Dermis blood vessel endothelial cell (primary cell): ENCODE results near the gene KLHL17. TPM values are rescaled to one million over a fixed set of nuclear protein-coding genes. Genes with fewer than 3 reads are reported as not detected.
"Not testable (repeated sequence)": the region's sequence is repeated elsewhere in the genome, so short reads cannot be mapped to it uniquely, and the experiment has no call there.

Experiments
- DNase-seq: peaks from one replicate; pipeline ENCODE4 v3.0.0; 2010
- total RNA-seq: library from RNA; depleted of rRNA; stranded (reverse); fragments of >200 nt; gene quantifications from 2 replicates; pipeline ENCODE4 v1.2.3, GENCODE V29; 2014

The KLHL17 gene
- total RNA-seq, 1 donor from 2014 or later = 8.0 TPM

DNA sequence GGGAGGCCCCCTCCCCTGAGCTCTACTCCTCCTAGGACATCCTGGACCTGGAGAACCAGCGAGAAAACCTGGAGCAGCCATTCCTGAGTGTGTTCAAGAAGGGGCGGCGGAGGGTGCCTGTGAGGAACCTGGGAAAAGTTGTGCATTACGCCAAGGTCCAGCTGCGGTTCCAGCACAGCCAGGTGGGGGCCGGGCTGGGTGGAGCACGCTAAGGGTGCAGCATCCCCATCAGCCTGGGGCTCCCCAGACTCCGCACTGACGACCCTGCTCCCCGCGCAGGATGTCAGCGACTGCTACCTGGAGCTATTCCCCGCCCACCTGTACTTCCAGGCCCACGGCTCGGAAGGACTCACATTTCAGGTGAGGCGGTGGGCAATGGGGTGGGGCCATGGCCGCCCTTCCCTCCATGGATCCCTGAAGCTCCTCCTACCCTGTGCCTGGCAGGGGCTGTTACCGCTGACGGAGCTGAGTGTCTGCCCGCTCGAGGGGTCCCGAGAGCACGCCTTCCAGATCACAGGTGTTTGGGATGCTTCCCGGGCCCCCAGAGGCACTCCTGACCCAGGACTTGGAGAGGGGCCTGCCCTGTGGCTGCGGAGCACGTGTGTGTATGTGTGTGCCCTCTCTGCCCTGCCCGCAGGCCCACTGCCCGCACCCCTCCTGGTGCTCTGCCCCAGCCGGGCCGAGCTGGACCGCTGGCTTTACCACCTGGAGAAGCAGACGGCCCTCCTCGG is 10.0 kb downstream of the KLHL17 start:
- no peak for DNase-seq

DNA sequence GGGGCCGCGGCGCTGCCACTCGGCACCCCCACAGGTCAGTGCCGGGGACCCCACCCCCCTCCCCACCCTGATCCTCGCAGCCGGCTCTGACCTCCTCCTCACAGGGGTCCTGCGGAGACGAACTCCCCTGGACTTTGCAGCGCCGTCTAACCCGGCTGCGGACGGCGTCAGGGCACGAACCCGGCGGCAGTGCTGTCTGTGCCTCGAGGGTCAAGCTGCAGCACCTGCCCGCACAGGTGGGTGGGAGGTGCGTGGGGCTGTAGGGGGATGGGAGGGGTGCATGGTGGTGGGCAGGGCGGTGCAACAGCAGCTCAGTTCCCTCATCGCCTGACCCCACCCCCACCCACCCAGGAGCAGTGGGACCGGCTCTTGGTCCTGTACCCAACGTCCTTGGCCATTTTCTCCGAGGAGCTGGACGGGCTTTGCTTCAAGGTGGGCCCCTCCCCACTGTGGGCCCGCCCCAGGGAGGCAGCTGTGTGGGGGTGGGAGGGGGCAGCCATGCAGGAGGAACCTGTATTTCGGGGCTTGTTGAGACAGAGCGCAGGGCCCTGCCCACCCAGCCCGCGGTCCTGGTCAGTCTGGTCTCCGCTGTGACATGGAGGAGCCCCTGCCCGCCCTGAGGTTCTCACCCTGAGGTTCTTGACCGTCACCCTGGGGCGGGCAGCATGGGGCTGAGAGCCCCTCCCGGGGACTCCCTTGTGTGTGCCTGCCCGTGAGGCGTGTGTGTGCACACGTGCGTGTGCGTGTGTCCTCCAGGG is 10.8 kb downstream of the KLHL17 start:
- no peak for DNase-seq

DNA sequence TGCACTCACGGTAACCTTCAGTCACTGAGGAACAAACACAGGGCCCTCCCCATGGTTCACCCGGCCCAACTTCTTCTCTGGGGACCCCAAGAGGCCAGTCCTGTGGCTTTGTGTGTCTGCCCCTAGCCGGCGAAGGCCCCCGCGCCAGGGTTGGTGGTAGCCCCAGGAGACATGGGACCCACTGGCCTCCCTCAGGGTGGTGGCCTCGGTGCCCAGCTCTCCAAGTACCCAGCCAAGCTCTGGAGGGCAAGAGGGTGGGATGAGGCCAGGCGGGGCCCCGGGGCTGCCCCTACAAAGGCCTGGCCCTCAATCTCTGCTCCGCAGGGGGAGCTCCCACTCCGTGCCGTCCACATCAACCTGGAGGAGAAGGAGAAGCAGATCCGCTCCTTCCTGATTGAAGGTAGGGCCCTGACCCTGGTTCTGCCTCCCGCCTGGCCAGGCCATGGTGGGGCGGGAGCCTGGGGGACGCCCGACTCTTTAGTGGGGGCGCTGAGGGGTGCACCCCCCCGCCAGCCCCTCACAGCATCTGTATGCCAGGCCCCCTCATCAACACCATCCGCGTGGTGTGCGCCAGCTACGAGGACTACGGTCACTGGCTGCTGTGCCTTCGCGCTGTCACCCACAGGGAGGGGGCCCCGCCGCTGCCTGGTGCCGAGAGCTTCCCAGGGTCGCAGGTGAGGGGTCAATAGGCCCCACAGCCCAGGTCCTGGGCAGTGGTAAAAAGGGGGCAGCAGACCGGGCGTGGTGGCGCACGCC is 11.5 kb downstream of the KLHL17 start:
- DNase-seq = no peak

DNA sequence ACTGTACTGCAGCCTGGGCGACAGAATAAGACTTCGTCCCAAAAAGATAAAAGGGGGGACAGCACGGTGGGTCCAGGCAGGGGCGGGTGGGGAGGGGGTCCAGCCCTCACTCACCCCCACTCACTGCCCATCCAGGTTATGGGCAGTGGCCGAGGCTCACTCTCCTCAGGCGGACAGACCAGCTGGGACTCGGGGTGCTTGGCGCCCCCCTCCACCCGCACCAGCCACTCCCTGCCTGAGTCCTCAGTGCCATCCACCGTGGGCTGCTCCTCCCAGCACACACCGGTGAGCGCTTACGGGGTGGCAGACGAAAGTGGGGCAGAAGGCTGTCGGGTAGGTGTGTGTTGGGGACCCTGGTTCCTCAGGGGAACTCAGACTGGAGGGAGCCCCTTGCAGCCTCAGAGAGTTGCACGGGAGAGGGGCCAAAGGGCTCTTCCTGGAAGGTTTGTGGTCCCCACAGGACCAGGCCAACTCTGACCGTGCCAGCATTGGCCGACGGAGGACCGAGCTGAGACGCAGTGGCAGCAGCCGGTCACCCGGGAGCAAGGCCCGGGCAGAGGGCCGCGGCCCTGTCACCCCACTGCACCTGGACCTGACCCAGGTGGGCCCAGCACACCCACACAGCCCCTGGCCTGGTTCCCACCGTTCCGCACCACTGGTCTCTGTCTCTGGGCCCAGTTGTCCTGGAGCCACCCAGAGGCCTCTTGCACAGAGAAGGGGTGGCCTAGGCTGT is 12.5 kb downstream of the KLHL17 start:
- no peak for DNase-seq

DNA sequence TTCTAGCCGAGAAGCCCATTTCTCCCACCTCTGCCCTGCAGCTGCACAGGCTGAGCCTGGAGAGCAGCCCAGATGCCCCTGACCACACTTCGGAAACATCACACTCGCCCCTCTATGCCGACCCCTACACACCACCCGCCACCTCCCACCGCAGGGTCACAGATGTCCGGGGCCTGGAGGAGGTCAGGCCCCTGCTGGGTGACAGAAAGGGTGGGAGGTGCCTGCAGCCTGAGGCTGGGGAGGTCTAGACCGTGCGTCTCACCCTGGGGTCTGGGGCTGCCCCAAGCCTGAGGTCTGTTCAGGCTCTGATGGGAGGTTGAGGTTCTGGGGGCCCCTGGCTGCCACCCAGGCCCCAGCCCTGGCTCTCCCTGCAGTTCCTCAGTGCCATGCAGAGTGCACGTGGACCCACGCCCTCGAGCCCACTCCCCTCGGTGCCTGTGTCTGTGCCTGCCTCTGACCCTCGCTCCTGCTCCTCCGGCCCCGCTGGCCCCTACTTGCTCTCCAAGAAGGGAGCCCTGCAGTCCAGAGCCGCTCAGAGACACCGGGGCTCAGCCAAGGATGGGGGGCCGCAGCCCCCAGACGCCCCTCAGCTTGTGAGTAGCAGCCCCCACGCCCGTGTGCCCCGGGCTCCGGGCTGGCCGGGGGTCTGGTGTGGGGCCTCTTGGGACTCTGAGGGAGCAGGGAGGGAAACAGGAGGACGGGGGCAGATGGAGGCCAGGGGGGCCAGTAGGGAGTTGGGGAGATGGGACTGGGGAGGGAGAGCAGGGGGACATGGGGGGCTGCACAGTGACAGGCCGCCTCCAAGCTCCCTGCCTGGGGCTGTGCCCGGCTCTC is 13.3 kb downstream of the KLHL17 start:
- no peak for DNase-seq

DNA sequence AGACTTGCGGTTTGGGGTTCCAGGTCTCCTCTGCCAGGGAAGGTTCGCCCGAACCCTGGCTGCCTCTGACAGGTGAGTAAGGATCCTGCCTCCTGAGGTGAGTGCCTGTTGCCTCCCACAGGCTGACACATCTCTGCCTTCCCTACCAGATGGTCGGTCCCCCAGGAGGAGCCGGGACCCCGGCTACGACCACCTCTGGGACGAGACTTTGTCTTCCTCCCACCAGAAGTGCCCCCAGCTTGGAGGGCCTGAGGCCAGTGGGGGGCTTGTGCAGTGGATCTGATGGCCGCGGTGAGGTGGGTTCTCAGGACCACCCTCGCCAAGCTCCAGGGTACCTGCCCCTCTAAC is 13.9 kb downstream of the KLHL17 start:
- DNase-seq = no peak

DNA sequence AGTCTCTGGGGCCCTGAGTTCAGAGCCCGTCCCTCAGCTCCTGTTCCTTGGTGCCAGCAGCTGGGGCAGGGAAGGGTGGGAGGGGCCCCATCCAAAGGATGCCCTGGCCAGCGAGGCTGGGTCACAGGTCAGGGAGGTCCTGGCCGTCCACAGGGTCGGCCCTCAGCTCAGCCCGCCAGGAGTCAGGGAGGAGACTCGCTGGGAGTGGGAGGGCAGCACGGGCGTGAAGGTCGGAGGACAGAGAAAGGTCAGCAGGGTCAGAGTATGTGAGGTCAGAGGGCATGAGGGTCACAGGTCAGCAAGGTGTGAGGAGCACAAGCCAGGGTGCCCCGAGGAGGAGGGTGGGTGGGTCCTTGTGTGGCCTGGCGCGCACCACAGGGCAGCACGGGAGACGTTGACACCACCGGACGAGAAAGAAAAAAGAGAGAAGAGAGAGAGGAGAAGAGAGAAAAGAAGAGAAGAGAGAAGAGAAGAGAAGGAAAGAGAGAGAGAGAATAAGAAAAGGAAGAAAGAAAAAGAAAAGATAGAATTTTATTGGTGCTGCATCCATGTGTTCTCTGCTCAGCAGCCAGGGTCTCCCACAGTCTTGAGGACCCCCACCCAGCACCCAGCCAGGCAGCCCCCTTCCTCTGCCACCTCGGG is 14.4 kb downstream of the KLHL17 start:
- DNase-seq = no peak

DNA sequence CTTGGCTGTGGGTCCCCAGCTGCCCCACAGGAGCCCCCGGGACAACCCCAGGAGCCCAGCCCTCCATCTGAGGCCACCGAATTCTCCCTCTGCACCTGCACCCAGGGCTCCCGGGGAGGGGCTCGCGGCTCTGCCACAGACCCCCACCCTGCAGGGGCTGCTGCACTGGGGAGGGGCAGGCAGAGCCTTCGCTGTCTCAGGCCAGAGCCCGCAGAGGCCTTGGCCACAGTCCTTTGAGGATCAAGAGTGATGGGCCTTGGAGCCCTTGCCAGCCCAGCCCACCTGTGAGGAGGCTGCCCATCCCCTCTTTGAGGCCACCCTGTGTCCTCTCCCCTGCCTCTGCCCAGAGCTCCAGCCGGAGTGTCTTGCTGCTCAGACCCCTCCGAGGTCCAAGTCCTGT is 15.0 kb downstream of the KLHL17 start:
- DNase-seq = no peak

DNA sequence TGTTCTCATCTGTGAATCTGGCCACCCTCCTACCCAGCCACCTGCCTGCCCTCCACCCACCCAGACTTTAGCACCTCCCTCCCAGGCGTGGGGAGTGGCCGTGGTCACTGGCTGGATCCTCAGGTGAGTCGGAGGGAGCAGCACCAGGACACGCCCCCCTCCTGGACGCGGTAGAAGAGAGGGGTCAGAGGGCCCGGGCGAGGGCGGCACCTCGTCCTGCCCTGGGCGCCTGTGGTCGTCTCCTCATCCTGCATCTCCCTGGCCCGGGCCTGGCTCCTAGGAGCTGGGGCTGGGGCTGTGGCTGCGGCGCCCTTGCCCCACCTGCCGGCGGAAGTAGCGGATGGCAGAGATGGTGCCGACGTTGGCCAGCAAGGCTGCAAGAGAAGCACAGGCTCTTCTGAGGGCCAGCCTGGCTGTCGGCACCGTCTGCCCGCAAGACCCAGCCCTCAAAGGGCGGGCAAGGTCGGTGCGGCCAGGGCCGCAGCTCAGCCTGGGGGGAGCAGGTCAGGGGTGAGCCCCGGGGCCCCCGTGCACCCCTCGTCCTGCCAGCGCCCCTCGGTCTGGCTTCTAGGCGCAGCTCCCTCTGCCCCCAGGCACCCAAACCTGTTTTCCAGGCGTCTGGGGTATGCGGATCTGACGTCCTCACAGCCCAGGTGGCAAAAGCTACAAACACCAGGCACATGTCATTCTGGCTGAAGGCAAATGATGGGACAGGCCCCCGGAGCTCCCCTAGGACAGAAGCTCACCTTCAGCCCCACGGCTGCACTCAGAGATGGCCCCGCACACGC is 15.7 kb downstream of the KLHL17 start:
- DNase-seq = peak; percentile 40

DNA sequence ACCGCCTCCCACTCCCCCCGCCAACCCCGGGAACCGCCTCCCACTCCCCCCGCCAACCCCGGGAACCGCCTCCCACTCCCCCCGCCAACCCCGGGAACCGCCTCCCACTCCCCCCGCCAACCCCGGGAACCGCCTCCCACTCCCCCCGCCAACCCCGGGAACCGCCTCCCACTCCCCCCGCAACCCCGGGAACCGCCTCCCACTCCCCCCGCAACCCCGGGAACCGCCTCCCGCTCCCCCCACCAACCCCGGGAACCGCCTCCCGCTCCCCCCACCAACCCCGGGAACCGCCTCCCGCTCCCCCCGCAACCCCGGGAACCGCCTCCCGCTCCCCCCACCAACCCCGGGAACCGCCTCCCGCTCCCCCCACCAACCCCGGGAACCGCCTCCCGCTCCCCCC is 16.4 kb downstream of the KLHL17 start:
- DNase-seq = not testable (repeated sequence)

DNA sequence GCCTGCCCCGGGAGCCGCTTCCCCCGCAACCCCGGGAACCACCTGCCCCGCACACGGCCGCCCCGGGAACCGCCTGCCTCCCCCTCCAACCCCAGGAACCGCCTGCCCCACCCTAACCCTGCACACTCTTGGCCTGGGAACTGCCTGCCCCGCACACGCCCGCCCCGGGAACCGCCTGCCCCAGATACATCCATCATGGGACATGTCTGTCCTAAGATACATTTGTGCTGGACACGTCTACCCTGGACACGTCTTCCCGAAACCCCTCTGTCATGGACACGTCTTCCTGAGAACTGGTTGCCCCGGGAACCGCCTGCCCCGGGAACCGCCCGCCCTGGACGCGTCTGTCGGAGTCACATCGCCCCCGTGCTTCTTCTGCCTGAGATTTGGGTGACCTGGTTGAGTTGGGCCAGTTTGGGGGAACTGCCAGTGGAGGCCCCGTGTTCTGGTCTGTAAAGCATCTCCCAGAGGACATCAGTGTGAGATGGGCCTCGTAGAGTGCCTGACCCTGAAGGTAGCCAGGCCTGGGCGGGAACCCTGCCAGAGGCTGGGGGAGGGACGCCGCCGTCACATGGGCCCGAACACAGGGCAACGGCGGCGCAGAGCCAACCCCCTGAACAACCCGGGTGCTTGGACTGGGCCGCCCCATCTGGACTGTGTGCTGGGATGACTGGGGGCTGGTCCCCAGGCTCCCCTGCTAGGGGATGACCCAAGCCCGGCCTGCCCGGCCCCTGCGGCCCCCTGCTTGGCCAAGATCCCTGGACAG is 17.9 kb downstream of the KLHL17 start:
- DNase-seq = no peak

DNA sequence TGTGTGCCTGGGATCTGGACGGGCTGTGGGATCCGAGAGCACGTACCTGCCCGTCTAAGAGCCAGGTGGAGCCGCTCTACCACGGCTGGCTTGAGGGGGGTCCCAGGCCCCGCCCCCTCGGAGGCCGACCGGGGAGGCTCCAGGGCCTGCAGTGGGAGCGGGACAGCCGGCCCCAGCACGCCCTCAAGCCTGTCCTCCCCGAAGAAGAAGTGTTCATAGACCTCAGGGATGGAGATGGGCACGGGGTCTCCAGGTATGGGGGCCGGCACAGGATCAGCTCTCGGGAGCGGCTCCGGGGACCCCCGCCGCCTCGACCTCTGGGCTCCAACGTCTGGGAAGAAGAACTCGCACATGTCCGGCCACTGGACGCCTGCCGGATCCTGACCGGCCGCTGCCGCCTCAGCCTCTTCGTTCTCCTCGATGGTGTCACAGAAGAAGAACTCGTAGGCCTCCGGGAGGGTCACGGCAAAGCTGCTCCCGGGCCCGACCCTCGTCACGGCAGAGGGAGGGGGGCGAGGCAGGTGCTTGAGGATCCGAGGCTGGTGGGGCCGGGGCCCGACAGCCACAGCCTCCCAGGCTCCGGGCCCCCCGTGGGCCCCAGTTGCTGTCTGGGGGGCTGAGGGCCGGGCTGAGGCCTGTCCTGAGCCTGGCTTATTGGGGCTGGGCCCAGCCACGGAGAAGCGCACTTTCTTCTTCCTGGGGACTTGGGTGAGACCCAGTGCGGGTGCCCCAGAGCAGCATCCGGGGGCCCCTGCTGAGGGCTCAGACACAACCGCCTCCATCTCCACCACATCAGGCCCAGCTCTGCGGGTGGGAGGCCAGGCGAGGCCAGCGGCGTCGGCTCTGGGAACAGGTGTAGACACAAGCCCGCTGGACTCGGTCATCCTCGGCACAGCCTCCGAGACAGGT is 18.7 kb downstream of the KLHL17 start:
- DNase-seq = no peak

DNA sequence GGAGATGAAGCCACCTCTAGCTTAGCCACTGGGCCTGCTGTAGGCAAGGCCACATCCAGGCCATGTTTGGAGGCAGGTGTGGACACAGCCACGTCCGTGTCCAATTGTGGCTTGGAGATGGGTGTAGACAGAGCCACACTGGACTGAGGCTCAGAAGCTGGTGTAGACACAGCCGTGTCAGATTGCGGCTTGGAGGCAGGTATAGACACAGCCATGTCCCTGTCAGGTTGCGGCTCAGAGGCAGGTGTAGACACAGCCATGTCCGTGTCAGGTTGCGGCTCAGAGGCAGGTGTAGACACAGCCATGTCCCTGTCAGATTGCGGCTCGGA is 19.3 kb downstream of the KLHL17 start:
- no peak for DNase-seq

DNA sequence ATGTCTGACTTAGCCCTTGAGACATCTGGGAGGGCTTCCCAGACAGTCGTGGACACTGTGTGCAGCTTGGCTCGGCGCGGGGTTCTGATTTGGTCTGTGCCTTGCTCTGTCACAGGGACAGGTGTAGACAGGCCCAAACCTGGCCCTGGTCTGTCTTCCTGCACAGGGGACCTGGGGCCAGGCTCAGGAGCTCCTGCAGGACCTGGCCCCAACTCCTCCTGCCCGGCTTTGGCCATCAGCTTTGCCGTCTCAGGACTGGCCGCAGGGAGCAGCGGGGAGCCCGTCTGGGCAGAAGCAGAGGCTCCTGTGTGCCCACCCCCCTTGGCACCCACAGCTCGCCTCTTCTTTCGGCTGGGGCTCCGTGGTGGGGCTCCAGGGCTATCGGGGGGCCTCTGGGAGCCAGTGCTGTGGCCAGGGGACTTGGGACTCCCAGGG is 19.8 kb downstream of the KLHL17 start:
- DNase-seq = no peak

DNA sequence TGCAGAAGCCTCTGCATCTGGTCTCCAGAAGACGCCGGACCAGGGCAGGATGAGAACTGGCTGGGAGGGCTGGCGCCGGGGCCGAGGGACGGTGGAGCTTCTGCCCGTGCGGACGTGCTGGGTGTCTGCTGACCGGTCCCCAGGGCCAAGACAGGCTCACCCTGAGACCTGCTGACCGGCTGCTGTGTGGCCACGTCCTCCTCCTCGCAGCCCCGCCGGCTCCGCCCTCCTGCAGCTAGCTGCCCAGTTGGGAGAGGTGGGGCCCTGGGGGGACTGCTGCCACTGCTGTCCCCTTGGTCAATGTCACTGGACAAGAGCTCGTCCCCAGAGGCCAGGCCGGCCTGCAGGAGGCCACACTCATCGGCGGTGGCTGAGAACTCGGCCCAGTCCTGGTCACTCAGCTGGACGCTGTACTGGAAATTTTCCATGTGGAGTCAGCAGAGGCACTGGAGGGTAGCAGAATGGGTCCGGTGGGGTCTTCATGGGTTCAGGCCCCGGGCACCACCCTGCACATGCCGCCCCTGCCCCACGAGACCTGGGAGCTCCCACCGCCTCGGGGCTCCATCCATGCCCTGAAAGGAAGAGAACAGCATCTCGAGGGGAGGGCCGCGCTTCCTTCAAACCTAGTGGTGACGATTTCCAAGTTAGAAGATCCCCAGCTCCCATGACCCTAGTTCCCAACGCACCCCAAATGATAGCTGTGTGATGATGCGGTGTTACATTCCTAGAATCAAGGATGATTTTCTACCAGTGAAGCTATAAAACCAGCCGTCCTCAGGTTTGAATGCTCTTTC is 20.4 kb downstream of the KLHL17 start:
- no peak for DNase-seq

DNA sequence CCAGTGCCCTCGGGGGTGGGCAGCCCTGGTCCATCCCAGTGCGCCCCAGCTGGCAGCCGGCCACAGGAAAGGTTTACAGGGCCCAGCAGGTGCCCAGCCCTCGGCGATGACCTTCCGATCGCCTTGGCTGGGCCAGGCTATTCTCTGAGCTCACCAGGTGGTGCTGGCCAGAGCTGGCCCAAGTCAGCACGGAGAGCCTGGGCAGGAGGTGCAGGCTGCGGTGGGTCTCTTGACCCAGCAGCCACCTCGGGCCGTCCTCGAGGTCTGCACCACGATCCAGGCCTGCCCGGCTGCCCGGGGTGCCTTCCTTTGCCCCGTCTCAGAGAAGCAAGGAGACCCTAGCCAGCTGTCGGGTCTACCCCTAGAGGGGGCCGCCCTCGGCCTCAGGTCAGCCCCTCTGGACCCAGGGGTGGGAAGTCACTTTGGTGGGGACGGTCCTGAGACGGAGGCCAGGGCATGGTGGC is 21.1 kb downstream of the KLHL17 start:
- DNase-seq = no peak

DNA sequence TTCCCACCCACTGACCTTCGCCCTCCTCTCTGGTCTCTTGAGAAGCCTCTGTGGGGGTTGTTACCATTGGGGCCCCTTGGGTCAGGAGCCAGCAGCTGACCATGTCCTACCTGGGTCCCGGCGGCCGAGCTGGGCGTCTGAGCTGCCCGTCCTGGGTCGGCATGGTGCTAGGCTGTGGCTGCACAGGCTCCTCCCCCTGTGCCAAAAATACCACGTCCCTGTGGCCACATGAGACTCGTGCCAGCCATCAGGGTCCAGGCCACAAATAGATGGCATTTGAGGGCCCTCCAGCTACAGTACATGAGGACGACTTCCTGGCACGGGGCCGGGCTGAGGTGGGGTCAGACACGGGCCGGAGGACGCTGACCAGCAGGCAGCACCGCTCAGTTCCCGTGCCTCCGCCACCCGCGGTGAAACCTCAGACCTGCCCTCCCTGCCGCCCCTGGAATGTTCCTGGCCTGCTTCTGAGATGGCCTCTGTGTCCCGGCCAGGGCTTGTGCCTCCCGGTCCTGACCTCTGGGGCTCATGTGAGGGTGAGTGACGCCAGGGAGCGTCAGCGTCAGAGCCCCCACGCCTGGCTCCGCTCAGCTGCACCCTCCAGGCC is 21.7 kb downstream of the KLHL17 start, which contains the start of gene PERM1:
Gene PERM1, minus strand, starts transcription at position 139 of the 604 bp plus-strand sequence. CDS start 1,064 bp downstream, outside the sequence.
- DNase-seq = no peak
